HG02852 (cell line): ENCODE data around the gene WDR54.
"Not testable (repeated sequence)": the region's sequence is repeated elsewhere in the genome, so short reads cannot be mapped to it uniquely, and the experiment has no call there.

ENCODE experiments used
- ATAC-seq: cut with Tn5 transposase; IDR thresholded peaks from one replicate; pipeline ENCODE4 v1.9.1; 2021; ENCODE audit warnings: mild to moderate bottlenecking, moderate library complexity; ENCODE audit not compliant: unreplicated experiment

The WDR54 gene

GRCh38 chr2:74427551-74427950, 6.0 kb downstream of the WDR54 start:
- ATAC-seq, result no peak

DNA sequence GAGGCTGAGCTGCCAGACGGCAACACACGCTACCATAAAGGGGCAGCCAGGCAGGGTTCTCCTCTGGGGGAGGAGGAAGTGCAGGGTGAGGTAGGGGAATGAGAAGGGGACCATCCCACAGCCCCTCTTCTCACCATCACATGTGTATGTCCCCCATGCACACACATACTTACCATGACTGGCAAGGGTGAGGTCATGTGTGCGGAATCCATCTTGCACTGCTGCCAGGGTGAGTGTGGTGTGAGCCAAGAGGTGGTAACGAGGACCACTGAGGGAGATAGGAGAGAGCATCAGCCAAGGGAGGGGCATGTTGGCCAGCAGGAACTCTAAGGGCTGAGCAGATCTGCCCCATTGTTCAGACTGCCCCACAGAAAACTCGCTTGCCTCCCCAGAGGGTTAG, 7.1 kb downstream of the WDR54 start:
- ATAC-seq, result no peak

DNA sequence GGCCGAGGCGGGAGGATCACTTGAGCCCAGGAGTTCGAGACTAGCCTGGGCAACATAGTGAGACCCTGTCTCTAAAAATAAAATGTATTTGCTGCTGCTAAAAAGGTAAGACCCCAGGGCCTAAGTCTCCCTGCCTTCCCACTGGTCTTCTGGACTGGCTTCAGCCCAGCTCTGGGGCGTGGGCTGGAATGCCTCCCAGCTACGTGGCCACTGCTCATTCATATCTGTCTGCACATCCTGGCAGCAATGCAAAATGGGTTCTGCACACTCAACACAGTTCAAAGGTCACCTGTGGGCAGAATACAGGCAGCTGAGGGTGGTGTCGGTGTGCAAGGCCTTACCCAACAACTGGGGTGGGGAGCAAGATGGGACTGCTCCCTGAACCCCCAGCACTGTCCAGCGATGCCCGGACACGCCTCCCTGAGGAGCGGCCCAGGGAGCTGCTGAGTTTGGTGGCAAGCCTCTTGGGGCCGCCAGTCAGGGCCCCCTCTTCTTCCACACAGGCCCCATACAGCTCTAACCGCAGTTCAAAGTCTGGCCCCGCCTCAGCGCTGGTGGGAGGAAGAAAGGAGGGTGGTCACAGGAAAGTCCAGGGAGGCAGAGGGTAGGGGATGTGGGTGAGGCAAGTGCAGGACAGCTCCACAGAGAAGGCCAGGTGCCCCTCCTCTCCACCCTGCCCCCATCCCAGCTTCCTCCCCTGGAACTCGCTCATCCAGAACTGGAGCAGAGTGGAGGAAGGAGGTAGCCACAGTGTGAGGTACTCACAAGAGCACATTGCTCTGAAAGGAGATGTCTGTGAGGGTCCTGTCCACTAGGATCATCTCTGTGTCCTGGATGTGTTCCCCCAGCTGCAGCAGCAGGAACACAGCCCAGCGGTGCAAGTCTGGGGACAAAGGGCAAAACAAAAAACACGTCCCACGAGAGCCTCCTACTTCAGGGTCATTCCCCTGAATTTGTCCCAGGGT, 8.2 kb downstream of the WDR54 start:
- ATAC-seq, result no peak

DNA sequence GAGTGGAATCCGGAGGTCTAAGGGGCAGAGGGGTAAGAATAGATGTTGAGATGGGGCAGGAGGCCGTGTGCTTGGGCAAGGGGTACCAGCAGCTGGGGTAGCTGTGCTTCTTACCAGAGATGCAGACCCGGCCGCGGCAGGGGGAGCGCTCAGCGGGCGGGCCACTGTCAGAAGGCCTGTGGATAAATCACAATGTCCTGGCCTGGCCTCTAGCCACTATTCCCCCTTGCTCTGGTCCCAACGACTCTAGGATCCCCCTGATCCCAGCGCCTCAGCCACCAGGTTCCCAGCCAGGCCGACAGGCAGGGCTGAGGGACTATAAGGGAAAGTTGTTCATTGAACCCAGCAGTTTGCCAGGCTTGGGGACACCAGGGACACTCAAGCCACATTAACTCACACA, 9.0 kb downstream of the WDR54 start:
- ATAC-seq, result no peak

DNA sequence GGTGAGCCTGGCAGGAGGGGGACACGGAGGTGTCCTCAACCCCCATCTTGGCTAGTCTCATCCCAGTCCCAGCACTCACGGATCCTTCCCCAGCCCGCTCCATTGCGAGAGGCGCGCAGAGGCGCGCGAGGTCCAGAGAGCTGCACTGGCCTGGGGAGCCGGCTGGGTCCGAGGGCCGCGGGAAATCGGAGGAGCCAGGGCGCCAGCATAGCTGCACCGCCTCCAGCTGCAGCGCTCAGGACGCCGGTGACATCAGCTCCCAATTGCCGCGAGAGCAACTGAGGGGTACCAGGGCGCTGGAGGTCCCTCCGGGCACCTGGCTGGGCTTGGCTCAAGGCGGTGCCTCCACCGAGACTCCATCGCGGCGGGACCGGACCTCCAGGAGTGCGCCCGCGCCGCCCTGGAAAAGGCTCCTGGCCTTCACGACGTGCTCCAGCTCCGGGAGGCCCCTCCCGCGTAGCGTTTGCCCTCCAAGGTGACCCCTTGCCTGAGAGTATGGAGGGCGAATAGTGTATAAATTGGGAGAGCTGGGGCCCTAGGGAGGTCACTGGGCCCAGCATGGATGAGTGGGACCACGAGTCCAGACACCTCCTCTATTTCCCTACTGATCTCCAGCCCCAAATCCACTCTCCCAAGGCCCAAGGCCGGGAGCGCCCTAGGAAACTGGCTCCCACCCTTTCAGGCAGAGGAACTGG, 14.7 kb downstream of the WDR54 start:
- no peak for ATAC-seq

- no peak for ATAC-seq
Measured at GRCh38 chr2:74436848-74437695, 15.5 kb downstream of the WDR54 start.

- no peak for ATAC-seq
Measured at GRCh38 chr2:74438248-74438647, 16.7 kb downstream of the WDR54 start.

GRCh38 chr2:74439373-74439772, 17.8 kb downstream of the WDR54 start:
- no peak for ATAC-seq

- ATAC-seq, result no peak
Measured at GRCh38 chr2:74439803-74440377, 18.4 kb downstream of the WDR54 start.

GRCh38 chr2:74440378-74441169, 19.0 kb downstream of the WDR54 start:
- ATAC-seq, result peak; percentile 92

- ATAC-seq, result no peak
Measured at GRCh38 chr2:74441170-74441689, 19.7 kb downstream of the WDR54 start.

GRCh38 chr2:74441690-74442482, 20.4 kb downstream of the WDR54 start, which contains the start of gene RTKN:
RTKN (minus strand) TSS chr2:74441937; CDS start chr2:74441816, 121 bp downstream.
- ATAC-seq, result no peak

- not testable (repeated sequence) for ATAC-seq
Measured at GRCh38 chr2:74442483-74443297, 21.2 kb downstream of the WDR54 start.

DNA sequence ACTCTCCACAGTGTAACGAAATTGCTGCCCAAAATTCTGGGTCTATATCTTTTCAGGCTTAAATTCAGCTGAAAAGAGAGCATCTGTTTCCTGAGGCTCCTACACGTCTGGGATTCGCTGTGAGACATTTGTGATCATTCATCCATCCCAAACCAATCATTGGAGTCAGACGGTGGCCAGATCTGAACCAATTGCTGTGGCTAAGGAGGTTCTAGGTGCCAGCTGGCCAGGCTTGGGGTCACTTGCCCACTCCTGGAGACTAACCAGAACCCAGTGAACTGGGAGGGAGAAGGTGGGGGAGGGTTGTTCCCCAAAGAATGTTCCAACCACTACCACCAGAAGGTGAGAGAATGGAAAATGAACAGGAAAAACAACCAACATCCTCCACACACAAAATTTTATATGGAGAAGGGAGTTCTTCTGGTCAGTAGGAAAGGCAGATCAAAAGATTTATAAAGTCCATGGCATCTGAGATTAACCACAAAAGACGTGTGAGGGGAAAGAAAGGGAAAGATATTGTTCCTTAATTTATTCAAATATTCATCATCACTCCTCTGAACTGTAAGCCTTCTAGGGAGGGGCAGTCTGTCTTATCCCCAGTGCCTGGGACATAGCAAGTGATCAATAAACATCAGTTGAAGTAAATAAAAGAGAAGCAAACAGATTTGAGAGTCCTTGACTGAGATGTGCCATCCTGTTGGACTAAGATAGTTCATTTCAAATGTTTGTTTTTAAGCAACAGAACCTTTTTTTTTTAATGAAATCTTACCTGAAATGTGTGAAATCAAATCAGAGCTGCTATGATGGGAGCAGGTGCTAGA, 23.2 kb downstream of the WDR54 start:
- ATAC-seq, result no peak

DNA sequence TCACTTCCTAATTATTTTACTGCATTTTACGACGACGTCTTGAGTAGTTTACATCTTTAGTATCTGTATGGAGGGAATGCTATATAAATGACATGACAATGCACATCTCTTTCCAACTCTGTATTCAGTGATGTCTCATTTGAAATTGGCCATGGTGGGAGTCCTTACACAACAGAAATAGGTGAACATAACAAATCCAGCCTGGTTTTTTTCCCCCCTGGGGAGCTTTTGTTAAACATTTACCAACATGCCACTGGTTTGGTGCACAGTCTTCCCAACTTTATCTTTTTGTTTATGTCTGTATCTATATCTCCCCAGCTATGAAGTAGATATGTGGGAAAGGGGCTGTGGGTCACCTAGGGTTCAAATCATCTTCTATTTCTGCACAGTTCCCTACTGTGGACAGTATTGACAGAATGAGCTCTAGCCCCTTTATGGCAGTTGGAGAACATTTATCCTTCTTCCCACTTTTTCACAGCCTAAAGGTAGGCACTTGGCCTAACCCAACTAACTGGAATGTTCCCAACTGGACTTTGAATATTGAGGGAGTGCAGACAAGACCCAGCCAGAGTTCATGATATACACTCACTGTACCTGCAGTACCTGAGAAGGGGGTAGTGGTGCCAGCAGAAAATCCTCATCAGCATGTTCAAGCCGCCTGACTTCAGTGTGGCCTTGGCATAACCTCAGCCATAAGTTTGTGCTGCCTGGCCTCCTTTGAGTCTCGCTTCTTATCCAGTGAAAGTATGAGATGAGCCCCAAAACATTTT, 25.9 kb downstream of the WDR54 start:
- ATAC-seq, result no peak

DNA sequence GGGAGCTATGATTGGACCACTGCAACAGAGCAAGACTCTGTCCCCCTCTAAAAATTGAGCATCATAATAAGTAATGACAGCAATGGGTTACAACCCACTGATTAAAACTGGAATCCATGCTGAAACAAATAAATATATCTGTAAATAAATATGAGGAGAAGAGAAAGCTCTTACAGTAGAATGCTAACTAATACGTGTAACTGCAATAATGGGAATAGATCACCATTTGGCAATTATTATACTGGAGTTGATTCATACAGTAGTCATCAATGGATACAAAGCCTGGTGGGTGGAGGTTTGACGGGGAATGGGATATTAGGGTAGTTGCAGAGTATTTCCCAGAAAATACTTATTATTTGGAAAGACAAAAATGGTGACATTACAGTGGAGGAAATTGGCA, 27.2 kb downstream of the WDR54 start:
- no peak for ATAC-seq
